ENCODE measurements around the gene ANKS1B.

DNA sequence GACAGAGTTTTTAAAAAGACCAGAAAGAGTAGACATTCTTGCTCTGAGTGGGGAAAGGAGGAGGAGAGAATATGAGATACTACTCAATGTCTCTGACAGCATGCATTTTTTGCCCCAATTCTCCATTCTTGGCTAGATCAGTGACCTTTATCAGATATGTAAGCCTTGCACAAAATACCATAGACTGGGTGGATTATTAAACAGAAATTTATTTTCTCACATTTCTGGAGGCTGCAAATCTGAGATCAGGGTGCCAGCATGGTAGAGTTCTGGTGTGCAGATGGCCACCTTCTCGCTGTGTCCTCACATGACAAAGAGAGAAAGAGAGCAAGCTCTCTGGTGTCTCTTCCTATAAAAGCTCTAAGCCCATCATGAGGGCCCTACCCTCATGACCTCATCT is 38.6 kb downstream of the ANKS1B start:
- TF ChIP-seq ZNF280C (tag by site-specific recombination; IDR thresholded peaks at IDR 0.05) = no peak
- TF ChIP-seq CTCF (tag by site-specific recombination; IDR thresholded peaks at IDR 0.05) = no peak

All from HEK293 (cell line).